ENCODE measurements around the gene RBM17. TPM values are rescaled to one million over a fixed set of nuclear protein-coding genes. Genes with fewer than 3 reads are reported as not detected.

RBM17 gene
- total and polyA plus RNA-seq, 10 of the 15 experiments (the other 5 are each of a cell fraction or from before 2014, with no cell fraction given) = 28.4 to 181 (median 83.9) TPM

DNA sequence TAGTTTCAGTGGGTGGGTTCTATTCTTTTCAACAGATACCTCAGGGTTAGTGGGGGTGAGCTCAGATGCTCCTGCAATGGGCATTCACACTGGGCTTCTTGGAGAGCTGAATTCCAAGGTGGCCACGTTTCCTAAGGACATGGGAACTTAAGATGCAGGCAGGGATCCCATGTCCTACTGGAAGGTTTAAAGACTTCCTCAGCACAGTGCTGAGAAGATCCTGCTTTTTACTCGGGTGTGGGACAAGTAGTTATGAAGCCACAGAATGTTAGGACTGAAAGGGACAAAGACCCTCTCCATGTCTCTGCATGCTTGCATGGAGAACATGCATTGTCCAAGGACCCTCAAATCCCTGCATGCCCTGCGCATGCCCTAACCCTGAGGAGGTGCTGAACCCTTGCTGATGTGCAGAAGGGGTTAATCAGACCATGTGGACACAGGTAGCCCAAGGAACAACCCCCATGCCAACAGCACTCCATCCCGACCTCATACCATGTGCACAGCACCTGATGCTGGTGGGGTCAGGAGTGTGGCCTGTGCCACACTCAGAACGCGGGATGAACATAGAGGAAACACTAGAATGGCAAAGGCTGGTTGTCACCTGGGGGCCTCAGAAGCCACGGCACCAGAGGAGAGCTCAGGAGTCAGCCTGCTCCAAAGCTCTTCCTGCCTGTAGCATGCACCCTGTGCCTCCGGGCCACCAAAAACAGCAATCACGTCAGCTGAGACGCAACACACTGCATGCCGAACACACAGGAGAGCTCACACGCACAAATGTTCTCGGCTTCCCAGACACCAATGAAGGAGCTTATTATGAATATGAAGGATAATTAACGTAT is 41.8 kb upstream of the RBM17 start:
- no peak for ATAC-seq
- TF ChIP-seq NRF1 (conservative IDR thresholded peaks at IDR 0.05; ENCODE audit: low read depth, low read length) (no peak), FOXK2 (IDR thresholded peaks at IDR 0.05) (no peak), MTA2 (IDR thresholded peaks at IDR 0.05; ENCODE audit: low read depth) (no peak), PML (IDR thresholded peaks at IDR 0.05; ENCODE audit: low read length) (no peak), IKZF2 (IDR thresholded peaks at IDR 0.05) (no peak), CTCF (IDR thresholded peaks at IDR 0.05 in 2 of 3, conservative IDR thresholded peaks at IDR 0.05 in 1 of 3; ENCODE audit: control insufficient read depth in 2 of 3, extremely low read depth in 1 of 3, insufficient read depth in 1 of 3, low read depth in 3 of 3, low read length in 3 of 3) (no peak), DPF2 (IDR thresholded peaks at IDR 0.05) (no peak), SREBF1 (IDR thresholded peaks at IDR 0.05; ENCODE audit: low read length) (no peak), PBX3 (IDR thresholded peaks at IDR 0.05; ENCODE audit: insufficient replicate concordance, low read depth, low read length) (no peak), PAX8 (IDR thresholded peaks at IDR 0.05) (no peak), PRDM15 (CRISPR knock-in tag; IDR thresholded peaks at IDR 0.05) (no peak), LARP7 (IDR thresholded peaks at IDR 0.05) (no peak)
- TF ChIP-seq, protein P1, sequence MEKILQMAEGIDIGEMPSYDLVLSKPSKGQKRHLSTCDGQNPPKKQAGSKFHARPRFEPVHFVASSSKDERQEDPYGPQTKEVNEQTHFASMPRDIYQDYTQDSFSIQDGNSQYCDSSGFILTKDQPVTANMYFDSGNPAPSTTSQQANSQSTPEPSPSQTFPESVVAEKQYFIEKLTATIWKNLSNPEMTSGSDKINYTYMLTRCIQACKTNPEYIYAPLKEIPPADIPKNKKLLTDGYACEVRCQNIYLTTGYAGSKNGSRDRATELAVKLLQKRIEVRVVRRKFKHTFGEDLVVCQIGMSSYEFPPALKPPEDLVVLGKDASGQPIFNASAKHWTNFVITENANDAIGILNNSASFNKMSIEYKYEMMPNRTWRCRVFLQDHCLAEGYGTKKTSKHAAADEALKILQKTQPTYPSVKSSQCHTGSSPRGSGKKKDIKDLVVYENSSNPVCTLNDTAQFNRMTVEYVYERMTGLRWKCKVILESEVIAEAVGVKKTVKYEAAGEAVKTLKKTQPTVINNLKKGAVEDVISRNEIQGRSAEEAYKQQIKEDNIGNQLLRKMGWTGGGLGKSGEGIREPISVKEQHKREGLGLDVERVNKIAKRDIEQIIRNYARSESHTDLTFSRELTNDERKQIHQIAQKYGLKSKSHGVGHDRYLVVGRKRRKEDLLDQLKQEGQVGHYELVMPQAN (conservative IDR thresholded peaks at IDR 0.05) = no peak
- ChIA-PET RAD21 (ENCODE audit: unreplicated experiment) (interaction anchor here (0.7 to 1.7 kb wide), 3 partner anchors 30 to 39 kb away, joined by 3 read pairs; no protein-coding TSS in a partner anchor), CTCF (interaction anchor here (0.8 to 10.2 kb wide), 3 partner anchors 33 to 424 kb away, joined by 3 to 101 read pairs (median 95); no protein-coding TSS in a partner anchor), SMC1A (ENCODE audit: uncharacterized antibody, unreplicated experiment) (interaction anchor here (0.7 to 8.1 kb wide), 8 partner anchors 11 to 355 kb away, joined by 3 to 66 read pairs (median 4); no protein-coding TSS in a partner anchor), POLR2A (no interaction called here)
- DNase-seq (ENCODE audit: low read depth, low spot score) = no peak
- Histone ChIP-seq H3K4me3 (no peak overlapping the region), H4K20me1 (ENCODE audit: control insufficient read depth, insufficient read depth) (no peaks in the 10 kb centered on the region), H3K36me3 (ENCODE audit: control insufficient read depth in 2 of 2, insufficient read depth in 2 of 2, low read length in 1 of 2) (no peaks in the 10 kb centered on the region; a peak in 1 of 4 replicates), H3K27me3 (replicated peaks in 1 of 2; ENCODE audit: control insufficient read depth in 2 of 2, insufficient read depth in 2 of 2, low read length in 1 of 2) (no peaks in the 10 kb centered on the region), H3K9ac (ENCODE audit: control insufficient read depth, insufficient read depth, low read length) (no peak overlapping the region), H3K9me3 (replicated peaks; ENCODE audit: control insufficient read depth, insufficient read depth, low read length) (no peaks in the 10 kb centered on the region), H3K4me1 (ENCODE audit: control insufficient read depth, insufficient read depth, low read length) (peaks cover 48% of the 10 kb centered on the region), H3K79me2 (ENCODE audit: control insufficient read depth, insufficient read depth, low read length) (no peaks in the 10 kb centered on the region), H3K27ac (ENCODE audit: control insufficient read depth, insufficient read depth) (no peak overlapping the region), H3K4me2 (ENCODE audit: control insufficient read depth, insufficient read depth) (no peak overlapping the region), H2AFZ (ENCODE audit: control insufficient read depth, low read depth, low read length) (no peak overlapping the region)
- no peak for FAIRE-seq
- intact Hi-C loops (cut with micrococcal nuclease; ENCODE audit: unreplicated experiment) (no loop called here), in situ Hi-C loops (cut with MboI) (no loop called here)
- BruUV-seq (replicated peaks) = no TSS peak
- WGBS (ENCODE audit: insufficient coverage, insufficient replicate concordance, low lambda C conversion rate, missing lambda C conversion rate) = 78% methylated on average over 14 of the region's 14 CpGs
